WERI-Rb-1 (cell line): ENCODE data around the gene PRKCA.
A peak's percentile ranks its signal among the peaks of the same experiment; 100 is the strongest.

Experiments
- DNase-seq: peaks from one replicate; pipeline ENCODE4 v3.0.0-alpha.2; 2020
- H3K27ac ChIP-seq: fragments of 250-450 bp; sonication (Bioruptor Pico); 2 replicates; pipeline ENCODE4 v1.5.1; 2020; ENCODE audit warnings: mild to moderate bottlenecking, moderate library complexity
- H3K27me3 ChIP-seq: fragments of 250-450 bp; sonication (Bioruptor Pico); 2 replicates; pipeline ENCODE4 v1.5.1; 2021; ENCODE audit warnings: mild to moderate bottlenecking, low read depth, moderate library complexity; ENCODE audit not compliant: insufficient read depth, severe bottlenecking
- H3K36me3 ChIP-seq: fragments of 250-450 bp; sonication (Bioruptor Pico); 2 replicates; pipeline ENCODE4 v1.5.1; 2020; ENCODE audit warnings: mild to moderate bottlenecking, moderate library complexity
- H3K4me3 ChIP-seq: 2 replicates; pipeline ENCODE4 v1.5.1; 2011; ENCODE audit warnings: low read depth, mild to moderate bottlenecking, control low read depth, low read length
- H3K9me3 ChIP-seq: fragments of 250-450 bp; sonication (Bioruptor Pico); 2 replicates; pipeline ENCODE4 v1.5.1; 2021; ENCODE audit warnings: mild to moderate bottlenecking, moderate library complexity; ENCODE audit not compliant: severe bottlenecking
- TF ChIP-seq, protein P1 (sequence below): IDR thresholded peaks from 2 replicates; pipeline ENCODE4 v1.5.1; 2011; ENCODE audit warnings: low read depth, mild to moderate bottlenecking, control low read depth, inconsistent platforms, low read length

Gene PRKCA

DNA sequence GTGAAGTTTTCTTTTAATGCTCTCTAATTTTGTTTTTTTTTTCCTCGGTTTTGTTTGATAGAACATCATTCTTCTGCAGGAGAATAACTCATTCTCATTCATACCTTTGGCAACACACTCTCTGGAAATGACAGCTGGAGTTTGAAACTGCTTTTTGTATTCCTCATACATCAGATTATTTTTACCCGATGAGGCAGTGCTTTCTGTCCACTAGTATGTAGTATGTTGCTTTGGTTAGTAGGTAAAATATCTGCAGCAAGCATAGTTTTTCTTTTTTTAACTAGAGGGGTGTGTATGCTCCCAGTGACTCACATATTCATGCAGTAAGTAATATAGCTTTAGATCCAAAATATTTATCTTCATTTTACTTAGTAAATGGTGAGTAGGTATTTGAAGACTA lies 6.4 kb downstream of the PRKCA start:
- no peaks in the 10 kb centered on the region for H3K36me3 ChIP-seq
- TF ChIP-seq, protein P1, sequence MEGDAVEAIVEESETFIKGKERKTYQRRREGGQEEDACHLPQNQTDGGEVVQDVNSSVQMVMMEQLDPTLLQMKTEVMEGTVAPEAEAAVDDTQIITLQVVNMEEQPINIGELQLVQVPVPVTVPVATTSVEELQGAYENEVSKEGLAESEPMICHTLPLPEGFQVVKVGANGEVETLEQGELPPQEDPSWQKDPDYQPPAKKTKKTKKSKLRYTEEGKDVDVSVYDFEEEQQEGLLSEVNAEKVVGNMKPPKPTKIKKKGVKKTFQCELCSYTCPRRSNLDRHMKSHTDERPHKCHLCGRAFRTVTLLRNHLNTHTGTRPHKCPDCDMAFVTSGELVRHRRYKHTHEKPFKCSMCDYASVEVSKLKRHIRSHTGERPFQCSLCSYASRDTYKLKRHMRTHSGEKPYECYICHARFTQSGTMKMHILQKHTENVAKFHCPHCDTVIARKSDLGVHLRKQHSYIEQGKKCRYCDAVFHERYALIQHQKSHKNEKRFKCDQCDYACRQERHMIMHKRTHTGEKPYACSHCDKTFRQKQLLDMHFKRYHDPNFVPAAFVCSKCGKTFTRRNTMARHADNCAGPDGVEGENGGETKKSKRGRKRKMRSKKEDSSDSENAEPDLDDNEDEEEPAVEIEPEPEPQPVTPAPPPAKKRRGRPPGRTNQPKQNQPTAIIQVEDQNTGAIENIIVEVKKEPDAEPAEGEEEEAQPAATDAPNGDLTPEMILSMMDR = no peak
- no peak for DNase-seq
- H3K27me3 ChIP-seq = no peaks in the 10 kb centered on the region
- no peak overlapping the region for H3K27ac ChIP-seq
- H3K4me3 ChIP-seq = no peak overlapping the region
- H3K9me3 ChIP-seq = no peaks in the 10 kb centered on the region

DNA sequence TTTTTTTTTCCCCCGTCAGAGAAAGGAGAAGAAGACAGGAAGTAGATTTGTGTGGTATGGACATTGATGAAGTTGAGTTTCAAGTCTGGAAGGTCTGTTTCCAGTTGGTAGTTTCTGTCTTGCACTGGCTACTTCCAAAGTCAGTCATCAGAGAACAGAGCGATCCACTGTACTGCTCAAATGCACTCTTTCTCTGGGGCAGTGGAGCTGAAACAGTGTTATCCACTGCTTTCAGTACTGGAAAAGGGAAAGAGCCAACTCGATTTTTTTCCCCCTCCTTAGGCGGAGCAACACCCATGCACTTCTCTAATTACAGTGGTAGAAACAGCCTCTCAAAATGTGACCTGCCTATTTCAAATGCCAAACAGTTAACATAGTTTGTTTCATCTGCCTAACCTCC lies 7.4 kb downstream of the PRKCA start:
- no peak for DNase-seq
- H3K4me3 ChIP-seq = no peak overlapping the region
- TF ChIP-seq, protein P1 = no peak
- no peak overlapping the region for H3K27ac ChIP-seq
- no peaks in the 10 kb centered on the region for H3K9me3 ChIP-seq
- H3K27me3 ChIP-seq = no peaks in the 10 kb centered on the region
- no peaks in the 10 kb centered on the region for H3K36me3 ChIP-seq

DNA sequence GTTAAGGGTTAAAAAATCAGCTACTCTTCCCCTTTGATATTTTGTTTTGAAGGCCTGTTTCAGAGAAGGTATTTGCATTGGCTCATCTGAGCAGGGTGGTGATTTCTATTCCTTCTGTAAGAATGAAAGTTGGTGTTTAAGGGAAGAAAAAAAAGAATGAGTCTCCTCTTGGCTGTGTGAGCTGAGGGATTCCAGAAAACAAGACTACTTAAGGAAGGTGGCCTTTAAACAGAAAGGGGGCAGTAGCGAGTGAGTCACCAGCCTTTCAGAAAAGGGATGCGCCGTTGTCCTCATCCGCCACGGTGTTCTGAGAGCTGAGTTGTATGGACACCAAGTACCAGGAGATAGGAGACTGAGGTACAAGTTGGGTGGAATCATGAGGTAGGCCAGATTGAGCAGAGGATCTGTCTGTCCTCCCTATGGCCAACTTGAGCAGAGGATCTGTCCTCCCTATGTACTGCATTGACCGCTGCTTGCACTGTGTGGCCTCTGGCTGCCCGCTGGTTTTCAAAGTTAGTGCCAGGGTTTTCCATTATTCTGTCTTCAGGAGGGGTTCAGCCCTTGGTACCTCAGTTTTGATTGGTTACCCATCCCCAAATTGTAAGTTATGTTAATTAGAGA lies 8.2 kb downstream of the PRKCA start:
- H3K36me3 ChIP-seq = no peaks in the 10 kb centered on the region
- no peak overlapping the region for H3K27ac ChIP-seq
- H3K4me3 ChIP-seq = no peak overlapping the region
- H3K9me3 ChIP-seq = no peaks in the 10 kb centered on the region
- peak; percentile 19 for DNase-seq
- H3K27me3 ChIP-seq = no peaks in the 10 kb centered on the region
- TF ChIP-seq, protein P1 = peak; percentile 44

DNA sequence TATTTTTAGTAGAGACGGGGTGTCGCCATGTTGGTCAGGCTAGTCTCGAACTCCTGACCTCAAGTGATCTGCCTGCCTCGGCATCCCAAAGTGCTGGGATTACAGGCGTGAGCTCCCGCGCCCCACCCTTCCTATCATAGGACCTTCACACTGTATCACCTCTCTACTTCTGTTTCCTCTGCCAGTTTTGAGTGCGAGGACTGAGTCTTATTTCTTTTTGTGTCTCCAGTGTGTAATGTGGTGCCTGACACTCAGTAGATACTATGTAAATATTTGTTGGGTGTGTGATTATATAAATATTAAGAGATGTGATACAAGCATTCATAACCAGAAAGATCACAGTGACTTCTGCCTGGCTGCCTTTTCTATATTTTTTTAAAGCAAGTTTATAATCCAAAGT lies 10.5 kb downstream of the PRKCA start:
- TF ChIP-seq, protein P1 = no peak
- Histone ChIP-seq H3K27ac (no peak overlapping the region), H3K4me3 (no peak overlapping the region), H3K27me3 (no peaks in the 10 kb centered on the region), H3K9me3 (no peaks in the 10 kb centered on the region), H3K36me3 (no peaks in the 10 kb centered on the region)
- no peak for DNase-seq

DNA sequence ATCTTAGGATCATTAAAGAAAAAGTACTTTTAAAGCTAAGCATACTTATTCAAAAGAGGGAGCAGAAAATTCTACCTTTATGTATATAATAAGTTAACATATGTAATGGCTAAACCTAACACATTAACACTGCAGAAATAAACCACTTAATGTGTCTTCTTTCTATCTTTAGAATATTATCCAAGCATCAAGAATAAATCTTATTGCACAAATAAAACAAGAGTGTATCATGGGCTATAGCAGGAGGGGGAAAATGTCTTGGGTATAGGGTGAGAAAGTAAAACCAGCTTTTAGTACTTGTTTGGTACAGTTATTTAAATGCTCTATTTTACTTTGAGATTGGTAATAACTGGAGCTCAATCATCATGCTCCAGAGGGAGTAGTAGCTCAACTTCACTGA lies 10.9 kb downstream of the PRKCA start:
- Histone ChIP-seq H3K27me3 (no peaks in the 10 kb centered on the region), H3K4me3 (no peak overlapping the region), H3K9me3 (no peaks in the 10 kb centered on the region), H3K27ac (no peak overlapping the region), H3K36me3 (no peaks in the 10 kb centered on the region)
- TF ChIP-seq, protein P1 = no peak
- DNase-seq = no peak
